ENCODE measurements around the gene CGB7. TPM values are rescaled to one million over a fixed set of nuclear protein-coding genes. Genes with fewer than 3 reads are reported as not detected.

Gene CGB7
- total RNA-seq, 1 donor, result under 0.01 TPM

DNA sequence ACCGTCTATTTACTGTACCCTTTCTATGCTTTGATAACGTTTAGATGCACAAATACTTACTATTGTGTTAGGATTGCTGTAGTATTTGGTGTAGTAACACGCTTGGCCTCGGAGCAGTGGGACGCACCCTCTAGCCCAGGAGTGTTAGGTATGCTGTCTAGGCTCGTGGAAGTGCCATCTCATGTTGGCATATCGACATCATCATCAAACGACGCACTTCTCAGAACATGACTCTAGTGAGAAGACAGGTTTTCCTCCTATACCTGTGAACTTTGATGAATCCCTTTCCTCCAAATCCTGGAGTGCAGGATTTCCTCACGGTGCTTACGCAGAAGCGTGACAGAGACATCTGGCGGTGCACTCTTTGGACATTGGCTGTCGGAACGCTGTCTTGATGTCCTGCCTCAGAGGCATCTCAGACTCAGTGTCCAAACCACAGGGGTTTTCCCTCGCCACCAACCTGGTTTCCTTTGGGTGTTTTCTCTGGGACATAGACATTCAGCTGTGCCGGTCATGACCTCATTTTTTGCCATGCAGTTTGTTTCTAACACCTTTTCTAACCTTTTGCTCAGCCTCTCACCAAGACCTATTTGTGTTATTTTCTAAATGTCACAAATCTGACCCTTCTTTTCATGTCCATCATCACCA, 34.0 kb upstream of the CGB7 start:
- no peak for DNase-seq (ENCODE audit: insufficient read length, low spot score, missing footprints)
- H2AFZ ChIP-seq (ENCODE audit: low read length), result no peak overlapping the region
- peaks cover 13% of the 10 kb centered on the region for H3K4me1 ChIP-seq (ENCODE audit: insufficient read depth, low read length)
- H3K4me3 ChIP-seq (ENCODE audit: insufficient read depth, low read length), result no peak overlapping the region
- H3K79me2 ChIP-seq (ENCODE audit: insufficient read depth, low read length), result peaks cover 94% of the 10 kb centered on the region
- H4K20me1 ChIP-seq (ENCODE audit: insufficient read depth, low read length), result peaks cover 60% of the 10 kb centered on the region
- TF ChIP-seq CTCF (IDR thresholded peaks at IDR 0.05; ENCODE audit: extremely low read depth, low read depth, low read length), result no peak
- no peaks in the 10 kb centered on the region for H3K27me3 ChIP-seq (ENCODE audit: insufficient read depth, low read length)
- H3K27ac ChIP-seq (ENCODE audit: low read depth, low read length), result no peak overlapping the region
- H3K36me3 ChIP-seq (ENCODE audit: insufficient read depth, low read length), result peaks cover 78% of the 10 kb centered on the region
- no peak overlapping the region for H3K4me2 ChIP-seq (ENCODE audit: insufficient read depth, low read length)
- H3K9me3 ChIP-seq (ENCODE audit: low read depth, low read length), result no peaks in the 10 kb centered on the region

DNA sequence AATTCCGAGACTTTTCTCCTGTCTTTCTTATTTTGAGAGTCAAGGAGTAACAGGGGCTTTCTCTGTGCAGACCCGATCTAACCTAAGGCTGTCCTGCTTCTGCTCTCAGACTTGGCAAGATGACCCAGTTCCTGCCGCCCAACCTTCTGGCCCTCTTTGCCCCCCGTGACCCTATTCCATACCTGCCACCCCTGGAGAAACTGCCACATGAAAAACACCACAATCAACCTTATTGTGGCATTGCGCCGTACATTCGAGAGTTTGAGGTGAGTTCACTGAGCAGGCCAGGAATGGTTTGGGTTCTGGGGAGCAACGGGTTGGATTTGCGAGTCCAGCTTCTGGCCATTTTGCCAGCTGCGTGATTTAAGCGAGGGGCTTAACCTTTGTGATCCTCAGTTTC, 28.7 kb upstream of the CGB7 start:
- Histone ChIP-seq H3K4me2 (ENCODE audit: insufficient read depth, low read length) (peak overlapping the region; percentile 100), H3K27ac (ENCODE audit: low read depth, low read length) (peak overlapping the region; percentile 89)

GRCh38 chr19:49085868-49086232, 28.3 kb upstream of the CGB7 start:
- H3K79me2 ChIP-seq (ENCODE audit: insufficient read depth, low read length), result peaks cover 54% of the 10 kb centered on the region
- peaks cover 31% of the 10 kb centered on the region for H3K36me3 ChIP-seq (ENCODE audit: insufficient read depth, low read length)
- peak overlapping the region; percentile 89 for H3K27ac ChIP-seq (ENCODE audit: low read depth, low read length)
- H3K4me2 ChIP-seq (ENCODE audit: insufficient read depth, low read length), result peak overlapping the region; percentile 100
- TF ChIP-seq CTCF (IDR thresholded peaks at IDR 0.05; ENCODE audit: extremely low read depth, low read depth, low read length), result no peak
- DNase-seq (ENCODE audit: insufficient read length, low spot score, missing footprints), result peak; percentile 52
- peaks cover 22% of the 10 kb centered on the region for H3K4me1 ChIP-seq (ENCODE audit: insufficient read depth, low read length)
- peak overlapping the region; percentile 93 for H2AFZ ChIP-seq (ENCODE audit: low read length)
- peaks cover 45% of the 10 kb centered on the region for H4K20me1 ChIP-seq (ENCODE audit: insufficient read depth, low read length)
- H3K4me3 ChIP-seq (ENCODE audit: insufficient read depth, low read length), result peak overlapping the region; percentile 94
- no peaks in the 10 kb centered on the region for H3K9me3 ChIP-seq (ENCODE audit: low read depth, low read length)
- H3K27me3 ChIP-seq (ENCODE audit: insufficient read depth, low read length), result no peaks in the 10 kb centered on the region

More for the DNA sequence above, 28.7 kb upstream of the CGB7 start:
- Histone ChIP-seq H3K27me3 (ENCODE audit: insufficient read depth, low read length) (no peaks in the 10 kb centered on the region), H3K4me1 (ENCODE audit: insufficient read depth, low read length) (peaks cover 22% of the 10 kb centered on the region), H4K20me1 (ENCODE audit: insufficient read depth, low read length) (peaks cover 47% of the 10 kb centered on the region), H3K79me2 (ENCODE audit: insufficient read depth, low read length) (peaks cover 58% of the 10 kb centered on the region), H2AFZ (ENCODE audit: low read length) (no peak overlapping the region), H3K9me3 (ENCODE audit: low read depth, low read length) (no peaks in the 10 kb centered on the region), H3K36me3 (ENCODE audit: insufficient read depth, low read length) (peaks cover 35% of the 10 kb centered on the region), H3K4me3 (ENCODE audit: insufficient read depth, low read length) (peak overlapping the region; percentile 94)
- DNase-seq (ENCODE audit: insufficient read length, low spot score, missing footprints), result peak; percentile 22
- TF ChIP-seq CTCF (IDR thresholded peaks at IDR 0.05; ENCODE audit: extremely low read depth, low read depth, low read length), result no peak

DNA sequence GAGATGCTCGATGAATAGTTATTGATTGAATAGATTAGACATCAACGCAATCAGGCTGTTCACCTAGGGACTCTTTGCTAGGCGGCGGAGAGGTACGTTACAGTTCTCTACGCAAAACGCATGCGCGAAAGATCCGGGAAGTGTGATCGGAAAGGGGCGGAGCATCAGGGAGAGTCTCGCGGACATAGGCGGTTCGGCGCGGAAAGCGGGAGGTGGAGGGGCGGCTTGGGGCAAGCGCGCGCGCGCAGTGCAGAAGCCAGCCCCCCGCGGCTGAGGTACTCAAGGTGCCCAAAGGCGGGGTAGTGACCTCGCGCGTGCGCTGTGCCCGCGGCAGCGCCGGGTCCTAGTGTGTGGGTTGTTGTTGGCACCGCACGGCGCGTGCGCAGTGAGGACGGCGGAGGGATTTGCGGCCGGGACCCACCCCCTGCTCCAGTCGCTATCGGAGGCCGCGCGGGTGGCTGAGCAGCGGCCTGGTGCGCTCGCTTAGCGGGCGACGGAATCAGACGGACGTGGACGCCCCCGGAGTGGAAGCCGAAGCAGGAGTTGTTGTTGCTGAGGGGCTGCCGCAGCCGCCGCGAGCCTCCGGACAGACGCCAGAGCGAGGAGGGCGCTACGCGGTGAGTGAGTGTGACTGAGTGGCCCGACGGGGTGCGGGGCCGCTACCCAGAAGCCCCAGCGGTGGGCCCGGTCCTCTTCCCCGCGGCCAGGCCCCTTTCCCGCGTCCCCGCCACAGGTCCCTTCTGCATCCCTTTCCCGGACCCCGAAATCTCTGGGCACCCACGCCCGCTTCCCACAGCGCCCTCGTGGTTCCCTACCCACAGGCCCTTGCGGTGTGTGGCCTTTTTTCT, 27.7 kb upstream of the CGB7 start, which contains the start of gene SNRNP70:
Gene SNRNP70, plus strand, starts transcription at position 432 of the 848 bp plus-strand sequence. CDS start 964 bp downstream, outside the sequence.
- Histone ChIP-seq H3K4me2 (ENCODE audit: insufficient read depth, low read length) (peak within 1 kb of the TSS; percentile 100), H2AFZ (ENCODE audit: low read length) (peak within 1 kb of the TSS; percentile 99), H4K20me1 (ENCODE audit: insufficient read depth, low read length) (peaks cover 43% of the 10 kb centered on the region), H3K4me3 (ENCODE audit: insufficient read depth, low read length) (peak within 1 kb of the TSS; percentile 94), H3K4me1 (ENCODE audit: insufficient read depth, low read length) (peaks cover 22% of the 10 kb centered on the region), H3K79me2 (ENCODE audit: insufficient read depth, low read length) (peaks cover 48% of the 10 kb centered on the region), H3K27me3 (ENCODE audit: insufficient read depth, low read length) (no peaks in the 10 kb centered on the region), H3K9me3 (ENCODE audit: low read depth, low read length) (no peaks in the 10 kb centered on the region), H3K27ac (ENCODE audit: low read depth, low read length) (peak within 1 kb of the TSS; percentile 89), H3K36me3 (ENCODE audit: insufficient read depth, low read length) (peaks cover 25% of the 10 kb centered on the region)
- DNase-seq (ENCODE audit: insufficient read length, low spot score, missing footprints), result peak; percentile 100
- TF ChIP-seq CTCF (IDR thresholded peaks at IDR 0.05; ENCODE audit: extremely low read depth, low read depth, low read length), result no peak

Measured in osteoblast (primary cell).